NOMO-1 treated with dmso at 0.1 percent for 144 hours (cell line): ENCODE results near the gene PPP2R5E.
"Not testable (repeated sequence)": the region's sequence is repeated elsewhere in the genome, so short reads cannot be mapped to it uniquely, and the experiment has no call there.

Experiments
- DNase-seq: peaks from one replicate; lab custom pipeline; 2025; ENCODE audit not compliant: unreplicated experiment; lab: John Stamatoyannopoulos, UW

PPP2R5E gene

DNA sequence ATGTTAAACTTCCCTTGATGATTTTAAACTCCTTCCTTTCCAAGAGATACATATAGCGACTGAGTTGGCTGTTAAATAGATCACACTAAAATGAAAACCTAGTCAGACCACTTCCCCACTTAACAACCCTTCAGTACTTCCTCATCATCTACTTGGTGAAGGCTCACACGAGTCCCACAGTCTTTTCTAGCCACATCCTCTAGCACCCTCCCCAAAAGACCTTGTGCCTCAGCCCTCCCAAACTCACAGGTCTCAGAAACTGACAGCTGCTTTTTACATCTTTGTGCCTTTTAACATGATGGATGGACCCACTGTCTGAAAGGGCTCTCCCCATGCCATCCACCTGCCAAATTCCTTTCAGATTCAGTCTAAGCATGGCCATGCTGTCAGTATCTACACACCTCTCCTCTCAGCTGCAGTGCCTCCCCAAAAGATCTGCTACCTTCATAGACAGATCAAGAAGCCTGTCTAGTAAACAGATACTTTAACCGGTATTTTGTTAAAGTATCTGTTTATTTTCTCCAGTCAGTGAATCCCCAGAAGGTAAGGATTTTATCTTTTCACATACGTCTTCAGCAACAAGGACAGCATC lies 159.3 kb downstream of the PPP2R5E start:
- DNase-seq, result peak; percentile 46

GRCh38 chr14:63378444-63378843 lies 164.7 kb downstream of the PPP2R5E start:
- DNase-seq, result no peak

DNA sequence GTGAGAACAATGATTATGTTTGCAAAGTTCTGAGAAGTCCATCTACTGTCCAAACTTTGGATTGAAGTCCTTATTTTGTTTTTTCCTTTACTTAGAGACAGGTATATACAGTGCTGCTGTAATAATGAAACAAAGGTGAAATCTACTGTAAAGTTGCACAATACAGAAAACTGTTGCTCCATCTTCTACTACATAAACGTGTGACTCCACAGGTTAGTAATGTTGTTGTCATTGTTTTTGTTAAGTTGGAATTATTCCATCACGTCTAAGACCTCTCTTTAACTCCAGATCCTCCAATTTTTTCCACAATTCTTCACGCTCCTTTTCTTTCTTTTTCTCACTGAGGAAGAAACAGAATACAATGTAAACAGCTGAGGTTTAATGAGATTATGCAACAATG lies 167.4 kb downstream of the PPP2R5E start:
- no peak for DNase-seq

GRCh38 chr14:63371613-63372012 lies 171.6 kb downstream of the PPP2R5E start:
- not testable (repeated sequence) for DNase-seq

GRCh38 chr14:63371033-63371432 lies 172.1 kb downstream of the PPP2R5E start:
- DNase-seq, result no peak

DNA sequence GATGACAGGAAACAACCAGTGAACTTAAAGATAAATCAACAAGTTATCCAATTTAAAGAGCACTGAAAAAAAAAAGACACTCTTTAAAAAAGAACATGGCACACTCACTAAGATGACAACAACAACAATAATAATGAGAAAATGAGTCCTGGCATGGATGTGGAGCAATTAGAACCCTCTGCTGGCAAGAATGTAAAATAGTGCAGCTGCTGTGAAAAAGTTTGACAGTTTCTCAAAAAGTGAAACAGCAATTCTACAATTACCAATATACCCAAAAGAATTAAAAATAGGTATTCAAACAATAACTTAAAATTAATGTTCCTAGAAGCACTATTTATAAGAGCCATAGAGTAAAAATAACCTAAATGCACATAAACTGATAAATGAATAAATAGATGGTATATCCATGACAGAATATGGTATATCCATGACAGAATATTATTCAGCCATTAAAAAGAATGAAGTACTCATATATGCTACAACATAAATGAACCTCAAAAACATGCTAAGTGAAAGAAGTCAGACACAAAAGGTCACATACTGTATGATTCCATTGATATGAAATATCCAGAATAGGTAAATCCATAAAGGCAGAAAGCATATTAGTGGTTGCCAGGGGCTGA lies 175.3 kb downstream of the PPP2R5E start:
- no peak for DNase-seq

DNA sequence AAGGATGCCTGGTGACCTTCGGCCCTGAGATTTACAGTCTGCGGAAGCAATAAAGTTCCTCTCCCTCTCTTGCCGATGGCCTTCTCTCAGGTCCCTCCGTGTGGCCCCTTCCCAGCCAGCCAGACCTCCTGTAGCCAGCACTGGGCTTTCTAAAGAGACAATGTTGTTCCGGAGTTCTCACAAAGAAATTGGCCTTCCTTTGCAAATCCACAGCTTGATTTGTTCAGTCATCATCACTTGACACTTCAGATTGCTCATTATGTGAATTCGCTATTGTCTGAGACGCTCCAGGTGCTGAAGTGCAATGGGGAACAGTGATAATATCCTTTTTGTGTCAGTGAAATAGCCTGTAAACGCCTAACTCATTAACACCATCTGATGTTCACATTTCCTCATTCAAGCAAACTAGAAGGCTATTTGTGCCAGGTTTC lies 180.8 kb downstream of the PPP2R5E start:
- DNase-seq, result no peak

GRCh38 chr14:63361790-63362189 lies 181.4 kb downstream of the PPP2R5E start:
- no peak for DNase-seq

DNA sequence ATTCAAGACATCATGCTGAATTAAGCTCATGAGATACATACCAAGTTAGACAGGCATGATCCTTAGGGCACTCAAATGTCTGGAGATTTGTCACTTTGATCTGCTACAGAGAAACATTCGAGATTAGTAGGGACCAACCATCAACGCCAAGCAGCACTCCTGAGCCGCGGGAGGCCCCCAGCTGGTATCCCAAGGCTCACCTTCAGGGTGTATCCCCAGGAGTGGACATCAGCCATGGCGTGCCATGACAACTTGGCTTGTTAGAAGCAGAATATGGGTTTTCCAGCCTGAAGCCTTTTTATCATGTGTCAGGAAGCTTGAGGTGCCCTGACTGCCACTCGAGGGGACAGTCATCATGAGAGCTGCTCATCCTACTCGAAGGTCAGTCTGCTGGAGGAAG lies 185.3 kb downstream of the PPP2R5E start:
- no peak for DNase-seq

- no peak for DNase-seq
Observed at GRCh38 chr14:63345826-63346225, 197.4 kb downstream of the PPP2R5E start.

DNA sequence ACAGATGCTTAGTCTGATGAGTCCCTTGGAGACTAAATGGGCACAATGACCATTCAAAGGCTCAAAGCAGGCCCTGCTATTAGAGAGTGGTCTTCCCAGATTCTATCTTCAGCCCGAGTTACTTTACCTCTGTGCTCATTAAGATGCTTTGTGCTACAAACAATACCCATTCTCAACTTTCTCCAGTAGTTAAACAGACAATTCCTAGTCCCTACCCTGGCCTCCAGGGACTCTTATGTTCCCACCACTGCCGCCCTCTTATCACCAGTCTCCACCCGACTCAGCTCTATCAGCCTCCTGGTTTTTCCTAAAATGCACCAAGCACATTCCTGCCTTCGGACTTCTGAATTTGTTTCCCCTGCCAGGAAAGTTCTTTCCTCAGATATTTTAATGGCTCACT lies 198.8 kb downstream of the PPP2R5E start:
- DNase-seq, result no peak

GRCh38 chr14:63343878-63344277 lies 199.3 kb downstream of the PPP2R5E start:
- DNase-seq, result no peak

DNA sequence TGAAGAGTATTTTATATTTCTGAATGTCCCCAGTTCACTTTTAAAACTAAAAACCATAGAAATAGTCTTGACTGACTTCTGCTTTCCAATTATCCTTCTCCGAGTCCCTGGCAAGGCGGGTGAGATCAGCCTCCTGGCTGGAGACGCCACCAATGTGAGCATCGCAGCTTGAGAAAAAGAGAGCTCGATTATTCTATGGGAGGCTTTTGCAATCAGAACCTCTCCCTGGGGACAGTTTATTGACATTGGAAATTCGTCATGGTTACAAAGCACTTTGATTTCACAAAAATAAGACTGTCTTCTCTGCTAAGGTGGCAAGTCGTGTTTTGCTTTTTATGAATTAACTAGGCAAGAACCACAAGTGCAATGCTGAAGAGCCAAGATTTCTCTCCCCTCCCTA lies 200.8 kb downstream of the PPP2R5E start:
- no peak for DNase-seq

DNA sequence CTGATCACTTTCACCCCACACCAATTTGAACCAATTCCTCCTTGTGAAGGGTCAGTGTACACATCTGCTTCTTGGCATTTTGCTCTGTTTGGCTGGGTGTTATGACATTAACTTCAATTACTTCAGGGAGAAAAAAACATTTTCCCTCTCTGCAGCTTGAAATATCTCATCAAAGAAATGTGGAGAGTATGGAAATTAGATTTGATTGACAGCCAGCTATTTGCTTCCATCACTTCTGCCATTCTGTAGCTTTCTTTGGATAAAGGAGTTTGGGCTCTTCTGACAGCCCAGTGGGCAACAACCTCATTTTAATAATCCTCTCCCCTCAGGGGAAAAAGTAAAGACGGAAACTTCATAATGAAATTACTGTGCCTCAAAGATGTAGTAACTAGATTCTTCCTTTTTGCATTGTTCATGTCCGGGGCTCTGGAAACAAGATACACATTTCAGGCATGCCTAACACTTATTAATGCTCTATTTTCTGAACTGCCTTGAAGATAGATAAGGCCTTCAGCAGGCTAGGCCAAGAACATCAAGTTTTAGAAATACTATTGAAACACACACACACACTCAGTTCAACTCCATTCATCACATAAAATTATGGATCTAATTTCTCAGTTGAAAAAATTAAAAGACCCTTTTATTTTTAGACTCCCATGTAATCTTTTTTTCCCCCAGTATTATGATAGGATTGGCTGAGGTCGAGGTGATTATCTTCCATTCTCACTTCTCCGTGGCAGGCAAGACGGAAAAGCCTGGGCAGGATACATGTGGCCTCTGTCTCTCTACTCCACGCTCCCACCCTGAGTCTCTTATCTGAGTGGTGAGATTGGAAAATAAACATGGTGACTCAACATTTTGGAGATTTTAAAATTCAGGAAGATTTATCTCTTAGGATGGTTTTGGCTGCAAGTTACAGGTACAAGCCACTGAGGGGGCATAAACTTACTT lies 214.1 kb downstream of the PPP2R5E start:
- DNase-seq, result no peak

- DNase-seq, result no peak
Observed at GRCh38 chr14:63326840-63327239, 216.3 kb downstream of the PPP2R5E start.

GRCh38 chr14:63322897-63323573 lies 220.1 kb downstream of the PPP2R5E start:
- DNase-seq, result no peak

DNA sequence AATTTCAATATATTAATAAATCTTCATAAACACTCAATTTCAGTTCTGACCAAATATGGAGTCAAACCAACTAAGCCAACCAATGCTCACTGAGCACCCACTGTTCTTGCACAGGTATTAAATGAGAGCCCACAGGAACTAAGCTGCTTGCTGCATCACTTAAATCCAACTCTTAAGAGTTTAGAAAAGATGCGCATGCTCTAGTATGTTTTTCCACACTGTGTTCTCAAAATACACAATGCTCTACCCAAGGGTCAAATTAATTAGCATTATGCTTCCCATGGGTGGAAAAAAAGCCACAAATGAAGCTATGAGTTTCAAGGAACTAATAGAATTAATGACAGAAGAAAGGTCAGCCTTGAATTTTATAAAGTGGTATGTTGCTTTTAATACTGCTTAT lies 220.7 kb downstream of the PPP2R5E start:
- DNase-seq, result no peak
